K562 (cell line): ENCODE measurements around the gene NOD1. TPM values are rescaled to one million over a fixed set of nuclear protein-coding genes. Genes with fewer than 3 reads are reported as not detected.
A peak's percentile ranks its signal among the peaks of the same experiment; 100 is the strongest.

Source experiments
- ATAC-seq: fragments of 200-7000 bp; cut with Tn5 transposase; 3 replicates; pipeline ENCODE4 v1.9.1; 2020; ENCODE audit warnings: moderate library complexity
- Bru-seq: library from RNA; stranded (reverse); fragments of 400-500 nt; gene quantifications from one replicate; lab custom pipeline; 2021; lab: Mats Ljungman, UMichigan
- BruChase-seq, 2 experiments: library from RNA; stranded (reverse); fragments of 400-500 nt; gene quantifications; one replicate each; lab custom pipeline; 2021; lab: Mats Ljungman, UMichigan
- BruUV-seq: library from RNA; stranded (reverse); fragments of 400-500 nt; replicated peaks from 2 replicates; lab custom pipeline; 2021; lab: Mats Ljungman, UMichigan
- CTCF ChIA-PET: fragments of 300-600 bp; formaldehyde crosslinking; extraction: SDS; loops from one replicate; lab custom pipeline; 2021; ENCODE audit warnings: low intra/inter-chr PET ratio; lab: Yijun Ruan, JAX
- POLR2A ChIA-PET: fragments of 300-600, 350-650 bp; sonication (Branson Sonifier 250); formaldehyde crosslinking; extraction: SDS; loops from one replicate; lab custom pipeline; 2021; ENCODE audit warnings: antibody characterized with exemption, inconsistent platforms; lab: Yijun Ruan, JAX
- DNase-seq, 4 experiments: peaks; one replicate each; pipeline versions ENCODE4 v3.0.0 to v3.0.0-alpha.2; 2011 to 2018; ENCODE audit warnings: low spot score in 3 of 4, mixed read lengths in 3 of 4; ENCODE audit errors: extremely low read depth in 1 of 4
- FAIRE-seq: peaks from 2 replicates; lab custom pipeline; 2011; peaks lifted over from hg19 to GRCh38; lab: Jason Lieb, UNC
- H2AFZ ChIP-seq: 2 replicates; pipeline ENCODE4 v1.6.0; 2011; ENCODE audit warnings: low read depth, low read length, control low read depth, inconsistent platforms
- H3K27ac ChIP-seq: fragments of 200-600 bp; 3 replicates; pipeline ENCODE4 v1.8.0; 2011; ENCODE audit warnings: low read depth, mild to moderate bottlenecking, control low read depth, inconsistent platforms, low read length, moderate library complexity, mixed read lengths; ENCODE audit errors: extremely low read depth
- H3K27me3 ChIP-seq, 2 experiments: fragments of 300-600 bp in 1 of 2; 2 replicates in 1 of 2; 3 replicates in 1 of 2; pipeline versions ENCODE4 v1.6.0 to v1.8.0; 2011; ENCODE audit warnings: inconsistent platforms in 2 of 2, low read length in 2 of 2, mild to moderate bottlenecking in 1 of 2, mixed read lengths in 1 of 2, moderate library complexity in 1 of 2; ENCODE audit not compliant: control insufficient read depth in 2 of 2, insufficient read depth in 2 of 2
- H3K36me3 ChIP-seq: fragments of 300-600 bp; 3 replicates; pipeline ENCODE4 v1.8.0; 2011; ENCODE audit warnings: mild to moderate bottlenecking, low read length, inconsistent platforms; ENCODE audit not compliant: control insufficient read depth, insufficient read depth
- H3K4me1 ChIP-seq, 2 experiments: fragments of 200-600 bp in 1 of 2; replicated peaks in 1 of 2; 2 replicates in 1 of 2; 3 replicates in 1 of 2; pipeline versions ENCODE4 v1.5.1 to v1.8.0; 2011; ENCODE audit warnings: inconsistent platforms in 2 of 2, low read length in 2 of 2, mild to moderate bottlenecking in 1 of 2, mixed read lengths in 1 of 2, moderate library complexity in 1 of 2; ENCODE audit not compliant: control insufficient read depth in 2 of 2, insufficient read depth in 2 of 2
- H3K4me2 ChIP-seq: 2 replicates; pipeline ENCODE4 v1.6.1; 2011; ENCODE audit warnings: low read length, control low read depth, inconsistent platforms, mixed read lengths; ENCODE audit not compliant: insufficient read depth
- H3K4me3 ChIP-seq: fragments of 200-600 bp; sonication (generic), shearing (Covaris generic); 2 replicates; pipeline ENCODE4 v1.5.1; 2016; ENCODE audit warnings: control low read depth, inconsistent platforms
- H3K79me2 ChIP-seq: fragments of 200-600 bp; 3 replicates; pipeline ENCODE4 v1.8.0; 2011; ENCODE audit warnings: low read length, inconsistent platforms; ENCODE audit not compliant: control insufficient read depth, insufficient read depth
- H3K9ac ChIP-seq, 2 experiments: 2 replicates each; pipeline versions ENCODE4 v1.6.0 to v1.6.1; 2011; ENCODE audit warnings: low read depth in 2 of 2, low read length in 2 of 2, control low read depth in 1 of 2, inconsistent platforms in 1 of 2, mild to moderate bottlenecking in 1 of 2, mixed read lengths in 1 of 2; ENCODE audit not compliant: insufficient read depth in 1 of 2
- H3K9me1 ChIP-seq: one replicate; pipeline ENCODE4 v1.6.0; 2011; ENCODE audit warnings: inconsistent platforms, mild to moderate bottlenecking, low read length, moderate library complexity; ENCODE audit not compliant: control insufficient read depth, insufficient read depth
- H3K9me3 ChIP-seq: replicated peaks from 2 replicates; pipeline ENCODE4 v1.5.1; 2011; ENCODE audit warnings: low read depth, low read length, inconsistent platforms; ENCODE audit not compliant: control insufficient read depth, insufficient read depth
- H4K20me1 ChIP-seq: replicated peaks from 2 replicates; pipeline ENCODE4 v1.6.1; 2011; ENCODE audit warnings: low read length, inconsistent platforms, mixed read lengths; ENCODE audit not compliant: control insufficient read depth, insufficient read depth
- JUND ChIP-seq, 2 experiments: IDR thresholded peaks; 2 replicates in 1 of 2; 3 replicates in 1 of 2; pipeline ENCODE4 v1.6.1; 2011; ENCODE audit warnings: borderline replicate concordance in 2 of 2, low read depth in 2 of 2, low read length in 2 of 2, improper control_type of control experiment in 1 of 2, missing biosample characterization in 1 of 2, missing genetic modification characterization in 1 of 2, missing genetic modification reagents in 1 of 2
- KAT2B ChIP-seq: IDR thresholded peaks from one replicate; pipeline ENCODE4 v1.6.1; 2012; ENCODE audit warnings: low read depth, mild to moderate bottlenecking, control low read depth, inconsistent platforms, low read length, moderate library complexity
- MBD2 ChIP-seq: sonication (generic); IDR thresholded peaks from 2 replicates; pipeline ENCODE4 v1.6.1; 2016; ENCODE audit warnings: low read depth, borderline replicate concordance
- SIX5 ChIP-seq, 2 experiments: IDR thresholded peaks; 2 replicates each; pipeline ENCODE4 v1.6.1; 2011; ENCODE audit warnings: low read length in 2 of 2, borderline replicate concordance in 1 of 2, low read depth in 1 of 2, mild to moderate bottlenecking in 1 of 2, moderate library complexity in 1 of 2; ENCODE audit not compliant: insufficient read depth in 1 of 2
- ZC3H11A ChIP-seq: IDR thresholded peaks from 2 replicates; pipeline ENCODE4 v1.6.1; 2012; ENCODE audit warnings: low read depth, low read length, improper control_type of control experiment
- WGBS: fragments of 100-300 bp; shearing (Covaris generic); methylation state at CpG from one replicate; pipeline ENCODE4 v1.1.6; 2016; ENCODE audit warnings: low coverage, mixed read lengths; ENCODE audit not compliant: insufficient coverage; ENCODE audit errors: missing lambda C conversion rate; 5-methylcytosine and 5-hydroxymethylcytosine counted together
- in situ Hi-C: fragments of 300-500 bp; cut with MboI; formaldehyde crosslinking; loops from 4 replicates; pipeline ENCODE4 v1.15.0; 2018; ENCODE audit warnings: inconsistent platforms, mixed read lengths
- intact Hi-C: fragments of 100-400 bp; cut with micrococcal nuclease; formaldehyde crosslinking; loops from 2 replicates; pipeline ENCODE4 v1.14.2; 2022
- long read RNA-seq, 3 experiments: library from polyadenylated mRNA in 2 of 3; library from RNA in 1 of 3; unstranded in 2 of 3; stranded (forward) in 1 of 3; transcript quantifications; one replicate each; pipeline ENCODE4 v2.0.0, GENCODE V29; 2019 to 2022
- polyA minus RNA-seq, 3 experiments: library from RNA; depleted of rRNA, polyadenylated mRNA; stranded (reverse); fragments of >200 nt; gene quantifications; 2 replicates each; pipeline ENCODE4 v1.2.3, GENCODE V29; 2011
- polyA plus RNA-seq, 8 experiments: library from polyadenylated mRNA; depleted of rRNA in 4 of 8; stranded (reverse) in 5 of 8; unstranded in 3 of 8; fragments of >200 nt; fragmentation: Nextera tagmentation in 2 of 8; fragmentation: Illumina TruSeq in 1 of 8; extraction: Ambion mirVana in 2 of 8; extraction: Trizol in 1 of 8; gene quantifications; 2 replicates each; pipeline versions ENCODE4 v1.2.1 to v1.2.3, GENCODE V29; 2011 to 2014; ENCODE audit warnings: inconsistent platforms in 1 of 8, missing spikeins in 1 of 8
- total RNA-seq, 7 experiments: library from RNA; depleted of rRNA in 6 of 7; stranded (reverse); fragments of >200 nt in 6 of 7; fragmentation: Illumina TruSeq in 2 of 7; extraction: Trizol in 2 of 7; gene quantifications; 2 replicates each; pipeline versions ENCODE4 v1.2.1 to v1.2.3, GENCODE V29; 2011 to 2021; ENCODE audit warnings: low replicate concordance in 1 of 7
- TF ChIP-seq, protein P1 (sequence below), 2 experiments: fragments of 450-650 bp; conservative IDR thresholded peaks; 2 replicates each; pipeline ENCODE4 v1.6.1; 2017; ENCODE audit warnings: mild to moderate bottlenecking in 2 of 2, moderate library complexity in 2 of 2
- TF ChIP-seq, protein P2 (sequence below), 2 experiments: IDR thresholded peaks in 1 of 2; conservative IDR thresholded peaks in 1 of 2; 2 replicates each; pipeline ENCODE4 v1.6.1; 2016; ENCODE audit warnings: low read depth in 2 of 2, mild to moderate bottlenecking in 1 of 2, missing compliant biosample characterization in 1 of 2, missing genetic modification characterization in 1 of 2, moderate library complexity in 1 of 2

The NOD1 gene
- total RNA-seq (2011; cell fraction: chromatin; rRNA removed; ENCODE audit: low replicate concordance) = 13.2 and 16.4 TPM in 2 replicates
- total RNA-seq (2011; cell fraction: nucleolus; rRNA removed) = 7.0 and 9.2 TPM in 2 replicates
- 8.9 and 9.9 TPM in 2 replicates for total RNA-seq (2011; cell fraction: nucleoplasm; rRNA removed)
- total RNA-seq (2014; rRNA removed) (3.7 and 3.9 TPM in 2 replicates), total RNA-seq (2014; rRNA removed; fragmentation: Illumina TruSeq; extraction: Trizol) (4.4 and 4.5 TPM in 2 replicates), total RNA-seq (2015; rRNA removed; fragmentation: Illumina TruSeq; extraction: Trizol) (4.7 and 5.3 TPM in 2 replicates), total RNA-seq (2021) (6.6 and 7.1 TPM in 2 replicates), polyA plus RNA-seq (2011; rRNA removed) (4.8 and 5.2 TPM in 2 replicates), polyA plus RNA-seq (2014; fragmentation: Illumina TruSeq; extraction: Trizol) (4.2 and 4.8 TPM in 2 replicates), polyA plus RNA-seq (2014; fragmentation: Nextera tagmentation; extraction: Ambion mirVana) (1 to 10 TPM in 1 of 2 experiments, under 1 TPM in 1; 0.34 to 1.1 TPM), polyA plus RNA-seq (2014; rRNA removed) (5.6 and 5.9 TPM in 2 replicates), polyA minus RNA-seq (2011; rRNA and poly(A)+ RNA removed) (3.7 and 5.2 TPM in 2 replicates), Bru-seq, nascent RNA (percentile 61 among the genes with signal in this experiment), BruChase-seq, experiment 1, labeled RNA remaining after a 2-hour chase (percentile 65 among the genes with signal in this experiment), BruChase-seq, experiment 2, labeled RNA remaining after a 6-hour chase (percentile 64 among the genes with signal in this experiment)
- 3.3 and 3.9 TPM in 2 replicates for polyA plus RNA-seq (2011; cell fraction: cytosol; rRNA removed)
- polyA plus RNA-seq (2011; cell fraction: nucleus; rRNA removed) = 8.8 and 11.3 TPM in 2 replicates
- 3.2 and 5.9 TPM in 2 replicates for polyA plus RNA-seq (2012)
- polyA minus RNA-seq (2011; cell fraction: cytosol; rRNA and poly(A)+ RNA removed) = 1.8 and 2.4 TPM in 2 replicates
- polyA minus RNA-seq (2011; cell fraction: nucleus; rRNA and poly(A)+ RNA removed) = 5.4 and 9.2 TPM in 2 replicates
- long read RNA-seq, experiment 1, partial matches to known transcripts = 5 of 23 reads
- long read RNA-seq, experiment 1, other reads (novel, unspliced or antisense) = 17 of 23 reads
- long read RNA-seq, experiment 2, partial matches to known transcripts = 0 of 6 reads
- long read RNA-seq, experiment 2, other reads (novel, unspliced or antisense) = 6 of 6 reads
- long read RNA-seq, experiment 3, partial matches to known transcripts = 1 of 1 reads
- long read RNA-seq, experiment 3, other reads (novel, unspliced or antisense) = 0 of 1 reads

GRCh38 chr7:30478349-30479201 is at the start of gene NOD1:
Gene NOD1, minus strand, starts transcription at chr7:30478784. Its CDS starts 21,863 bp downstream, at chr7:30456921.
- peak; percentile 99 for ATAC-seq
- H3K9me1 ChIP-seq = peaks cover 3% of the 10 kb centered on the region
- no TSS peak for BruUV-seq
- peak; percentile 83 to 87 (median 86) for DNase-seq
- peak within 1 kb of the TSS; percentile 58 for H3K27ac ChIP-seq
- peak within 1 kb of the TSS; percentile 89 for H3K4me2 ChIP-seq
- intact Hi-C loops = loop anchor here (1.0 kb wide), 1 partner anchor 26 kb away; the partner anchor contains the start of gene GGCT
- no peak for FAIRE-seq
- no peaks in the 10 kb centered on the region for H3K36me3 ChIP-seq
- H3K79me2 ChIP-seq = peaks cover 5% of the 10 kb centered on the region; the same call in 1 of the 3 replicates
- 4% methylated on average over 59 of the region's 77 CpGs for WGBS
- in situ Hi-C loops = no loop called here
- H3K9ac ChIP-seq = peak within 1 kb of the TSS; percentile 72 to 98
- H3K27me3 ChIP-seq = no peaks in the 10 kb centered on the region
- peak within 1 kb of the TSS; percentile 68 for H3K4me3 ChIP-seq
- no peaks in the 10 kb centered on the region for H3K9me3 ChIP-seq
- H2AFZ ChIP-seq = peak within 1 kb of the TSS; percentile 98
- CTCF ChIA-PET = no interaction called here
- H4K20me1 ChIP-seq = no peaks in the 10 kb centered on the region
- peaks cover 16% of the 10 kb centered on the region in 2 experiments for H3K4me1 ChIP-seq
- POLR2A ChIA-PET = interaction anchor here (0.6 to 1.2 kb wide), 6 partner anchors 14 to 150 kb away, joined by 3 to 6 read pairs (median 3); no protein-coding TSS in a partner anchor
- TF ChIP-seq JUND (IDR thresholded peaks at IDR 0.05; ENCODE audit: borderline replicate concordance, low read depth, low read length) = no peak
- no peak; the same call in 2 of the 3 replicates for TF ChIP-seq JUND (tag; IDR thresholded peaks at IDR 0.05; ENCODE audit: borderline replicate concordance, low read depth, low read length)
- TF ChIP-seq, protein P1, sequence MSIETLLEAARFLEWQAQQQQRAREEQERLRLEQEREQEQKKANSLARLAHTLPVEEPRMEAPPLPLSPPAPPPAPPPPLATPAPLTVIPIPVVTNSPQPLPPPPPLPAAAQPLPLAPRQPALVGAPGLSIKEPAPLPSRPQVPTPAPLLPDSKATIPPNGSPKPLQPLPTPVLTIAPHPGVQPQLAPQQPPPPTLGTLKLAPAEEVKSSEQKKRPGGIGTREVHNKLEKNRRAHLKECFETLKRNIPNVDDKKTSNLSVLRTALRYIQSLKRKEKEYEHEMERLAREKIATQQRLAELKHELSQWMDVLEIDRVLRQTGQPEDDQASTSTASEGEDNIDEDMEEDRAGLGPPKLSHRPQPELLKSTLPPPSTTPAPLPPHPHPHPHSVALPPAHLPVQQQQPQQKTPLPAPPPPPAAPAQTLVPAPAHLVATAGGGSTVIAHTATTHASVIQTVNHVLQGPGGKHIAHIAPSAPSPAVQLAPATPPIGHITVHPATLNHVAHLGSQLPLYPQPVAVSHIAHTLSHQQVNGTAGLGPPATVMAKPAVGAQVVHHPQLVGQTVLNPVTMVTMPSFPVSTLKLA (conservative IDR thresholded peaks at IDR 0.05) = peak; percentile 47 to 74; a peak in 3 of 4 replicates
- no peak for TF ChIP-seq SIX5 (IDR thresholded peaks at IDR 0.05; ENCODE audit: borderline replicate concordance in 1 of 2, insufficient read depth in 1 of 2, low read depth in 1 of 2, low read length in 2 of 2)
- TF ChIP-seq, protein P2, sequence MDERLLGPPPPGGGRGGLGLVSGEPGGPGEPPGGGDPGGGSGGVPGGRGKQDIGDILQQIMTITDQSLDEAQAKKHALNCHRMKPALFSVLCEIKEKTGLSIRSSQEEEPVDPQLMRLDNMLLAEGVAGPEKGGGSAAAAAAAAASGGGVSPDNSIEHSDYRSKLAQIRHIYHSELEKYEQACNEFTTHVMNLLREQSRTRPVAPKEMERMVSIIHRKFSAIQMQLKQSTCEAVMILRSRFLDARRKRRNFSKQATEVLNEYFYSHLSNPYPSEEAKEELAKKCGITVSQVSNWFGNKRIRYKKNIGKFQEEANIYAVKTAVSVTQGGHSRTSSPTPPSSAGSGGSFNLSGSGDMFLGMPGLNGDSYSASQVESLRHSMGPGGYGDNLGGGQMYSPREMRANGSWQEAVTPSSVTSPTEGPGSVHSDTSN (CRISPR knock-in tag; IDR thresholded peaks at IDR 0.05; ENCODE audit: low read depth) = no peak
- TF ChIP-seq, protein P2 (tag; conservative IDR thresholded peaks at IDR 0.05; ENCODE audit: low read depth) = no peak
- TF ChIP-seq ZC3H11A = no peak
- no peak for TF ChIP-seq MBD2
- no peak for TF ChIP-seq KAT2B
